ENCODE results near the gene CPA3.

Gene CPA3

DNA sequence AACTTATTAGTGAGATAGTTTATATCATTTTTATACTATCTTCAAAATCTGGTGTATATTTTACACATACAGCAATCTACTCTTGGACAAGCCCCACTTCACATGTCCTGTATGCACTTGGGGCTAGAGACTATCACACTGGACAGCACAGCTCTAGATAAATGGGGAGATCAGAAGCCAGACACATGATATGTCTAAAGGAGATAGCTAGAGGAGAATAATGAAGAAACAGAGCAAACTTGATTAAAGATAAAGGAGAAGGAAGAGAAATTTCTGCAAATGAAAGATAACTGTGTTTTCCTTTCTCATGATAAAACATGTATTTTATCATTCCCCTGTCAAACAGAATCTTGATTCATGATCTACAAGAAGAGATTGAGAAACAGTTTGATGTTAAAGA lies 13.0 kb downstream of the CPA3 start:
- no peaks in the 10 kb centered on the region for H3K9me3 ChIP-seq (ENCODE audit: control insufficient read depth, insufficient read depth, low read length)
- H3K4me1 ChIP-seq (ENCODE audit: insufficient read depth, low read length) = no peaks in the 10 kb centered on the region
- H3K9ac ChIP-seq (ENCODE audit: low read depth, low read length) = no peak overlapping the region
- H3K36me3 ChIP-seq (ENCODE audit: insufficient read depth, low read length) = no peaks in the 10 kb centered on the region

DNA sequence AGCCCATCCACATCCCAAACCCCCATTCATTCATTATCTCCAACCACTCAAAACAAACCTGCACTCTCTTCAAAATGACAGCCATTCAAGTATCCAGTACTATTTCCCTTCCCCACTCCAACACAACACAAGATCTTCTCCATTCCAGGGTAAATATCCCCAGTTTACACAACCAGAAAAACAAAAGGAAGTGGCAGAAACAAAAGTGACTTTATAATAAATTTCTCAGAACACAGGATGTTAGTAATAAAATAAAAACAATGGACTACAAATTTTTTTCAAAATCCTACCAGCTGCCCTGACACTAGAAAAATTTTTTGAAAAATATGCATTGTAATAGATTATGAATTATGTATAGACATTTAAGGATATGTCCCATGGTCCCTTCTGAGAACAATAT lies 14.2 kb downstream of the CPA3 start:
- no peaks in the 10 kb centered on the region for H3K36me3 ChIP-seq (ENCODE audit: insufficient read depth, low read length)
- no peaks in the 10 kb centered on the region for H3K9me3 ChIP-seq (ENCODE audit: control insufficient read depth, insufficient read depth, low read length)
- H3K4me1 ChIP-seq (ENCODE audit: insufficient read depth, low read length) = no peaks in the 10 kb centered on the region
- H3K9ac ChIP-seq (ENCODE audit: low read depth, low read length) = no peak overlapping the region

DNA sequence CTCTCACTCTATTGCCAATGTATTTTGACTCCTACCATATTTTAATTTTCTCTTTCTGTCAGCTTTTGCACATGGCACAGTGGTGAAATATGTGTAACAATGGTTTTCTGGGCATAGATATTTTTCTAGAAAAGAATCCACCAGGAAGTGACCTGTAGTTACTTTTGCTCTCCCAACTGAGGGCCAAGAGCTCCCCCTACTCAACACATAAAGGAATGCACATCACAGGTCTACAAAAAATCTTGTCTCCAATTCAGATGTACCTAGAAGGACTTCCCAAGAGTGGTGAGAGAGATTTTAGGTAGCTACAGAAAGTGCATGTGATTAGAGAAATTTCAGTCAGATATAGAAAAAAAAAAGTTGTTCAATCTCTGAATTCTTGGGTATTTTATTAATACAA lies 15.6 kb downstream of the CPA3 start:
- Histone ChIP-seq H3K9ac (ENCODE audit: low read depth, low read length) (no peak overlapping the region), H3K4me1 (ENCODE audit: insufficient read depth, low read length) (no peaks in the 10 kb centered on the region), H3K9me3 (ENCODE audit: control insufficient read depth, insufficient read depth, low read length) (no peaks in the 10 kb centered on the region), H3K36me3 (ENCODE audit: insufficient read depth, low read length) (no peaks in the 10 kb centered on the region)

DNA sequence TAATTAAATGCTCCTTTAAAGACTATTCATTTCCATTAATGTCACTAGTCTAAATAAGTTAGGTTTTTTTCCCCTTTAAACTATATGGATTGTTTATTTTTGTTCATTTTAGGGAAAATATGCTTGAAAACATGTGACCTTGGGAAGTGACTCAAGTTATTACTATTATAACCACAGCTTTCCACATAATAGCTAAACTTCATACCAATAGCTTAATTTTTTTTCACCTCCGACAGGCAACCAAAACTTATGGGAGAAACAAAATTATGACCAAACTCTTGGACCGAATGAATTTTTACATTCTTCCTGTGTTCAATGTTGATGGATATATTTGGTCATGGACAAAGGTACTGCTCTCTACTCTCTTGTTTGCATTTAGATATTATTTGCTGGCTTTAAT lies 16.2 kb downstream of the CPA3 start:
- no peaks in the 10 kb centered on the region for H3K4me1 ChIP-seq (ENCODE audit: insufficient read depth, low read length)
- H3K9me3 ChIP-seq (ENCODE audit: control insufficient read depth, insufficient read depth, low read length) = no peaks in the 10 kb centered on the region
- no peak overlapping the region for H3K9ac ChIP-seq (ENCODE audit: low read depth, low read length)
- no peaks in the 10 kb centered on the region for H3K36me3 ChIP-seq (ENCODE audit: insufficient read depth, low read length)

DNA sequence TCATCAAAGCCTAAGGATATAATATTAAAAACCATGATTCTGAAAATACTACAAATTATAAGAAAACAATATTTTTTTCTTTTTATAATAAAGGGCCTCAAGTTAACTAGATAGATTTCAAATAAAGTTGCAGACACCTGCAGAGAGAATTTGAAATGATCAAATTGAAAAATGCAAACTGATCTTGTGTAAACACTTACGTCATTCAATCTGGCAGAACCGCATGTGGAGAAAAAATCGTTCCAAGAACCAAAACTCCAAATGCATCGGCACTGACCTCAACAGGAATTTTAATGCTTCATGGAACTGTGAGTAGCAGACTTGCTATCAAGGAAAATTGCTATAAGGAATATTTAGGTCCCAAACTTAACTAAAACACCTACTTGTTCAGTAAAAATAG lies 17.2 kb downstream of the CPA3 start:
- Histone ChIP-seq H3K36me3 (ENCODE audit: insufficient read depth, low read length) (no peaks in the 10 kb centered on the region), H3K9ac (ENCODE audit: low read depth, low read length) (no peak overlapping the region), H3K9me3 (ENCODE audit: control insufficient read depth, insufficient read depth, low read length) (no peaks in the 10 kb centered on the region), H3K4me1 (ENCODE audit: insufficient read depth, low read length) (no peaks in the 10 kb centered on the region)

DNA sequence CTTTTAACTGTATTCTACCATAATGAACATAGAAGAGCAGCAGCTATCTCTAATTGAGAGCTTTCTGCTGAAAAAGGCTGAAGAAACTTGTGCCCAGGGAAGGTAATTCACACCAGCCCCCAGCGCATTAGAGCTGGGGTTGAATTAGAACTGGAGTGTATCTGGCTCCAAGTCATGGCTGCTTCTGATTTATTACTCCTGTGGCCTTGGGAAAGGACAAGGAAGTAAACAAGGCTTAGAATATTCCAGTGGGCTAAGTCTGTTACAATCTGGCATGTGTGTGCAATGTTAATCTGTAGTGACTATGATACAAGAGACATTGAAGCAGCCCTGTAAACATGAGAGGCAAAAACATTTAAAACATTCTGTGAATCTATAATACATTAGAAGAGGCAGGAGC lies 18.1 kb downstream of the CPA3 start:
- Histone ChIP-seq H3K36me3 (ENCODE audit: insufficient read depth, low read length) (no peaks in the 10 kb centered on the region), H3K9me3 (ENCODE audit: control insufficient read depth, insufficient read depth, low read length) (no peaks in the 10 kb centered on the region), H3K4me1 (ENCODE audit: insufficient read depth, low read length) (no peaks in the 10 kb centered on the region), H3K9ac (ENCODE audit: low read depth, low read length) (no peak overlapping the region)

DNA sequence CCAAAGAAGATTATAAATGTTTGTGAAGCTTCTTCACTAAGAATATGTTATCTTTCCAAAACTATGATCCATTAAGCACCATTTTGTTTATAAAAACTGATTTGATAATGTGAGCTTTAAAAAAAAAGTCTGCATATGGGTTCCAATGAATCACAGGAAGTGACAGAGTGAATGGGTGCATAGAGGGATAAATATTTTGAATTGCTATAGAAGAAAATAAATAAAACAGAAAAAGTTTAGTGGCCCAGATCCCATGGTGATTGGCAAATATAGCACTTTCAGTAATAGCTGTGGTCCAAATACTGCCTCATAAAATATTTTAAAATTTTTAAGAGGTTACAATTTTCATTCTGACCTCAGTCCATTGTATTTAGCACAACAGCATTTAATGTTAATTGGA lies 19.2 kb downstream of the CPA3 start:
- H3K9ac ChIP-seq (ENCODE audit: low read depth, low read length) = no peak overlapping the region
- no peaks in the 10 kb centered on the region for H3K36me3 ChIP-seq (ENCODE audit: insufficient read depth, low read length)
- no peaks in the 10 kb centered on the region for H3K9me3 ChIP-seq (ENCODE audit: control insufficient read depth, insufficient read depth, low read length)
- H3K4me1 ChIP-seq (ENCODE audit: insufficient read depth, low read length) = no peaks in the 10 kb centered on the region

DNA sequence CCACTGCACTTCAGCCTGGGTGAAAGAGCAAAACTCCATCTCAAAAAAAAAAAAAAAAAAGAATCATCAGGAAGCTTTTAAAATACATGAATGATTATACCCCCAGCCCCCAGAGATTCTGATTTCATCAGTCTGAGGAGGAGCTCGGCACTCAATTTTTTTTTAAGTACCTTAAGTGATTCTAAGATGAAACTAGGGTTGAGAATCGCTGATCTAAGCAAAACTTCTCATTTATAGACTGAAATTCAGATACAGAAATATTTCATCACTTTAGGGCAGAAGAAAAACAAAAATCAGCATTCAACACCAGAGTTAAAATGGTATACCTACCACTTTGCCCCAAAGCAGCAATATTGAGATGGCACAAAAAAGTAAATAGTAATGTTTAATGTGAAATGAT lies 24.7 kb downstream of the CPA3 start:
- H3K36me3 ChIP-seq (ENCODE audit: insufficient read depth, low read length) = no peaks in the 10 kb centered on the region
- no peaks in the 10 kb centered on the region for H3K9me3 ChIP-seq (ENCODE audit: control insufficient read depth, insufficient read depth, low read length)
- no peaks in the 10 kb centered on the region for H3K4me1 ChIP-seq (ENCODE audit: insufficient read depth, low read length)
- no peak overlapping the region for H3K9ac ChIP-seq (ENCODE audit: low read depth, low read length)

DNA sequence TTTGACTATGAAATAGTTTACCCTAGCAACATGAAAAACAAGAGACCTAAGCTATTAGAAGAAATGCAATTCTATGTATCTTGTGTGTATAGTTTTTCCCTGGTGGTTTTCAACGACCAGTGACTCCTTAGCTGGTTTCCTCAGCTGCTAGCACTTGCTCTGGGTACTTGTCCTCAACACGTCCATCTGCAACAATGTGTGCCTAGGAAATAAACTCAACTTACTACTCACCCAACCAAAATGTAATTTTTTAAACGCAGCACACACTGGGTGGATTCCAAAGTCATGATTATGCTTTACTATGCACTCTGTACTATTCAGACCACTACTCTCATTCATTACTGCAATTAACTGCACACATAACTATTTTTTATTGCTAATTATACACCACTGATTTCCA lies 31.0 kb downstream of the CPA3 start:
- H3K4me1 ChIP-seq (ENCODE audit: insufficient read depth, low read length) = no peaks in the 10 kb centered on the region
- no peaks in the 10 kb centered on the region; the same call in 1 of the 2 replicates for H3K9me3 ChIP-seq (ENCODE audit: control insufficient read depth, insufficient read depth, low read length)
- no peaks in the 10 kb centered on the region for H3K36me3 ChIP-seq (ENCODE audit: insufficient read depth, low read length)
- H3K9ac ChIP-seq (ENCODE audit: low read depth, low read length) = no peak overlapping the region

DNA sequence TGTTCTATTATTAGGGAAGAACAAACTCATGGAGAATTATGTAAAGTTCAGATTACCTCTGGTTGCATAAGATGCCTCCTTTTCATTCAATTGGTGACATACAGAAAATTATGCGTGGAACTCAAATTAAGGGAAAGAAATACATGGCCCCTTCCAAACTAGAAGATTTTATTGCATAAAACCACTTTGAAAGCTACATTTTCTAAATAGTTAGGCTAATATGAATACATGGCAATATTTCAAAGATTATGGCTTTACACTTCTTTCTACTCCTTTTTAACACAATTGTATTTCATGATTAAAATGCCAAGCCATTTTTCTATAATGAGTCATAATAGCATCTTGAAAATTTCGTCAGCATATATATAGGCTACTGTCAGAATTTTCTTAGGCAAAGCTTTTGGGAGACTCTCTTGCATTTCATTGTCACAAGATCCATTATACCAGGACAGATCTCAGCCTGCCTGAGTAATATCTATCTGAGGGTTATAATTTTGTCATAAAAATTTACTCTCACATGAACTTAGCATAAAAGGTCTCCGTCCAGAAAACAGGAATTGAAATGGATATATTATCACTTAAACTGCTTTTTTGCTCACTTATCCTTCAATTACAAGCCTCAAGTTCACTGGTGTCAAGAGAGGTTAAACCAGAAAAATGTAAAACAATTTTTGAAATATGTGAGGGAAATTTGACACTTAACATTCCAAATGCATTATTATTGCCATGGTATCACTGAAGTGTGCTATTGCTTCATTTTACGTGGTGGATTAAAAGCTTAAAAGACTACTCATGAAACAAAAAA lies 37.1 kb downstream of the CPA3 start:
- Histone ChIP-seq H3K36me3 (ENCODE audit: insufficient read depth, low read length) (no peaks in the 10 kb centered on the region), H3K9me3 (ENCODE audit: control insufficient read depth, insufficient read depth, low read length) (no peaks in the 10 kb centered on the region), H3K4me1 (ENCODE audit: insufficient read depth, low read length) (no peaks in the 10 kb centered on the region), H3K9ac (ENCODE audit: low read depth, low read length) (no peak overlapping the region)

DNA sequence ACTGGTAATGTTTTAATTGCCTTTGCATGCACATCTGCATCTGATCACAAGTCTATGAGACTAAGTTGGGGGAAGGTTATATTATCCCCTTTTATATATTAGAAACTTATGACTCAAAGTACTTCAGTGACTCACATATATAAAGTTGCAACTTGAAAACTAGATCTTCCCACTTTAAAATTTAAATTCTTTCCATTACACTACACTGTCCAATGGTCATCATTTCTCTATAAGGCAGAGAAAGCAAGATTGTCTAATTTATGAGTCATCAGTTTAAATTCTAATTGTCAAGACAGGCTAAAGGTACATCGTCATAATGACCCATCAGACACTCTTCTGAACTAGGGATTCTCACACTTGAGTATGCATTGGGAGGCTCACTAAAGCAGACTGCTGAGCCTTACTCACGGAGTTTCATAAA lies 37.9 kb downstream of the CPA3 start:
- Histone ChIP-seq H3K4me1 (ENCODE audit: insufficient read depth, low read length) (no peaks in the 10 kb centered on the region), H3K9ac (ENCODE audit: low read depth, low read length) (no peak overlapping the region), H3K36me3 (ENCODE audit: insufficient read depth, low read length) (no peaks in the 10 kb centered on the region), H3K9me3 (ENCODE audit: control insufficient read depth, insufficient read depth, low read length) (no peaks in the 10 kb centered on the region)

DNA sequence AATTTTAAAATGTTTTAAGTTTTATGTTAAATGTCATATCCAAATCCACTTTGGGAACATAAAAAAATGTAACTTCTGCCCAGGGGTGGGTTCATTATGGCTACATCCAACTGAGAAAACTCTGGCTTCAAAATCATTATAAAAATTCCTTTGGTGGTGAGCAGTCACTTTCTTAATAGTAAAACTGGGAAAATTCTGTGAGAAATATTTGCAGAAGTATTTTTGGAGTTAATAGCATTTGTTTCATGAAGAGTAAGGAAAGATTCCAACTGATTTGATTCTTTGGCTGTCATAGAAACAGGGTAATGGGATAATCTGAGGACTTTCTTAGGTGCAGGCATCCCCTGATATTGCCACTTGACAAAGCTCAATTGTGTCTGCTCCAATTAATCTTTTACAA lies 38.8 kb downstream of the CPA3 start:
- no peaks in the 10 kb centered on the region for H3K36me3 ChIP-seq (ENCODE audit: insufficient read depth, low read length)
- H3K9ac ChIP-seq (ENCODE audit: low read depth, low read length) = no peak overlapping the region
- no peaks in the 10 kb centered on the region for H3K4me1 ChIP-seq (ENCODE audit: insufficient read depth, low read length)
- H3K9me3 ChIP-seq (ENCODE audit: control insufficient read depth, insufficient read depth, low read length) = no peaks in the 10 kb centered on the region

DNA sequence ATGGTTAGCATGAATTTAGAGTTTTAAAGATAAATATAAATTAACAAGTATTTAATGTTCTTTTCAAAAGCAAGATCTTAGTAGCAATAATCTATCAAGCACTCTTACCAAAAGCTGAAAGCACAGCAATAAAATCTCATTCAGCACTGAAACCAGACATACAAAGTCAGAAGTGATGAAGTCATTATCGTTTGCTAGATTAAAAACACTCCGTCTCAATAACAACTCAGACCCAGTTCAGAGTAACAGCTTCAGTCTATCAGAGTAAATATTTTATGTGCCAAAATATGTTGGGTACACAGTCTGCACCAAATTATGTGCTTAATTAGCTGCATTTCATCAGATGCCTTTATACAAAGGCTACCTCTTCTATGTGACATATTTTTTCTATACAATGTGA lies 41.6 kb downstream of the CPA3 start:
- Histone ChIP-seq H3K9me3 (ENCODE audit: control insufficient read depth, insufficient read depth, low read length) (no peaks in the 10 kb centered on the region), H3K4me1 (ENCODE audit: insufficient read depth, low read length) (no peaks in the 10 kb centered on the region), H3K9ac (ENCODE audit: low read depth, low read length) (no peak overlapping the region), H3K36me3 (ENCODE audit: insufficient read depth, low read length) (no peaks in the 10 kb centered on the region)

DNA sequence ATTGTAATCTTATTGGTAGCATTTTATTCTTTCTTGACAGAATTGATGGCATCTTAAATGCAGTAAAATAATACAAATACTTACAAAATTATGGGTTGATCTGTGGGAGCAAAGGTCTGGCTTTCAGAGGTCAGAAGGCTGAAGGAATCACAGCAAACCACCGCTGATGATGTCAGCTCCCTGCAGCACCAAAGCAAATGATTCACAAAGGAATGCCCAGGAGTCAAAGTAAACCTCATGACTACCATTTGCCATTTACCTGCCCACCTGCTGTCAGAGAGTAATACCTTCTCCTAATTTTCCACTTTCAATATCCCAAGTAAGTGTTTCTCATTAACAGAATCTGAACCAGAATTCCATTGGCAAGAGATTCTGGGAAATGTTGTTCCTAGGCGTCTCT lies 46.1 kb downstream of the CPA3 start:
- Histone ChIP-seq H3K4me1 (ENCODE audit: insufficient read depth, low read length) (no peaks in the 10 kb centered on the region), H3K9me3 (ENCODE audit: control insufficient read depth, insufficient read depth, low read length) (no peaks in the 10 kb centered on the region), H3K9ac (ENCODE audit: low read depth, low read length) (no peak overlapping the region), H3K36me3 (ENCODE audit: insufficient read depth, low read length) (no peaks in the 10 kb centered on the region)

DNA sequence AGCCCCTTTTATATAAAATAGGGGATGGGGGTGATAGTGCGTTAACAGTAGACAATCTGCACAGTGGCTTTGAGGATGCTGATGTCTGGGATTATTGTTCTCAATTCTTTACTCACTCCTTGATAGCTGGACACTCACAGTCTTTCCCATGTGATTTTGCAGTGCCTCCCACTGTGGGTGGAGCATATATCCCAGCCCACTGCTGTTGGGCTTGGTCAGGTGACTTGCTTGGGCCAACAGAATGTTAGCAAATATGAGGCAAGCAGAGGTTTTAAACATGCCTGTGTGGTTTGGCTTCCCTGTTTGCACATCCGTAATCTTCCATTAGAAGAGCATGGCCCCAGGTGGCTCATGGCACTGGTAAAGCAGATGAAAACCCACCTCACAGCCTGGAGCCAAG lies 46.5 kb downstream of the CPA3 start:
- H3K9ac ChIP-seq (ENCODE audit: low read depth, low read length) = no peak overlapping the region
- no peaks in the 10 kb centered on the region for H3K36me3 ChIP-seq (ENCODE audit: insufficient read depth, low read length)
- H3K9me3 ChIP-seq (ENCODE audit: control insufficient read depth, insufficient read depth, low read length) = no peaks in the 10 kb centered on the region
- H3K4me1 ChIP-seq (ENCODE audit: insufficient read depth, low read length) = no peaks in the 10 kb centered on the region
